ENCODE data around the gene MARCHF10.

The MARCHF10 gene

GRCh38 chr17:62675701-62676100 lies 132.4 kb downstream of the MARCHF10 start:
- DNase-seq: no peak

- no peak for DNase-seq
Measured at GRCh38 chr17:62675260-62675659, 132.9 kb downstream of the MARCHF10 start.

GRCh38 chr17:62674841-62675240 lies 133.3 kb downstream of the MARCHF10 start:
- no peak for DNase-seq

GRCh38 chr17:62674363-62674739 lies 133.8 kb downstream of the MARCHF10 start:
- no peak for DNase-seq

GRCh38 chr17:62673614-62674362 lies 134.3 kb downstream of the MARCHF10 start:
- no peak for DNase-seq

GRCh38 chr17:62672957-62673356 lies 135.2 kb downstream of the MARCHF10 start:
- no peak for DNase-seq

- DNase-seq: no peak
Measured at GRCh38 chr17:62671553-62671952, 136.6 kb downstream of the MARCHF10 start.

GRCh38 chr17:62670202-62670821 lies 137.8 kb downstream of the MARCHF10 start:
- DNase-seq: no peak

GRCh38 chr17:62668091-62668804 lies 139.9 kb downstream of the MARCHF10 start:
- DNase-seq: no peak

GRCh38 chr17:62666801-62667591 lies 141.1 kb downstream of the MARCHF10 start:
- DNase-seq: no peak

GRCh38 chr17:62666061-62666800 lies 141.9 kb downstream of the MARCHF10 start:
- no peak for DNase-seq

GRCh38 chr17:62665599-62665998 lies 142.5 kb downstream of the MARCHF10 start:
- no peak for DNase-seq

GRCh38 chr17:62664336-62665120 lies 143.6 kb downstream of the MARCHF10 start:
- DNase-seq: no peak

- no peak for DNase-seq
Measured at GRCh38 chr17:62663304-62663703, 144.8 kb downstream of the MARCHF10 start.

- DNase-seq: no peak
Measured at GRCh38 chr17:62662855-62663254, 145.3 kb downstream of the MARCHF10 start.

GRCh38 chr17:62661337-62661736 lies 146.8 kb downstream of the MARCHF10 start:
- no peak for DNase-seq

GRCh38 chr17:62660629-62661118 lies 147.4 kb downstream of the MARCHF10 start:
- DNase-seq: no peak

- DNase-seq: no peak
Measured at GRCh38 chr17:62658136-62658920, 149.8 kb downstream of the MARCHF10 start.

- DNase-seq: no peak
Measured at GRCh38 chr17:62657690-62658089, 150.4 kb downstream of the MARCHF10 start.

- no peak for DNase-seq
Measured at GRCh38 chr17:62657145-62657665, 150.9 kb downstream of the MARCHF10 start.
